GM21515 (cell line): Measurements from ENCODE around the gene TUBA1C.
"Not testable (repeated sequence)": the region's sequence is repeated elsewhere in the genome, so short reads cannot be mapped to it uniquely, and the experiment has no call there.

Experiments
- ATAC-seq: cut with Tn5 transposase; IDR thresholded peaks from one replicate; pipeline ENCODE4 v1.9.1; 2021; ENCODE audit not compliant: unreplicated experiment

TUBA1C gene

DNA sequence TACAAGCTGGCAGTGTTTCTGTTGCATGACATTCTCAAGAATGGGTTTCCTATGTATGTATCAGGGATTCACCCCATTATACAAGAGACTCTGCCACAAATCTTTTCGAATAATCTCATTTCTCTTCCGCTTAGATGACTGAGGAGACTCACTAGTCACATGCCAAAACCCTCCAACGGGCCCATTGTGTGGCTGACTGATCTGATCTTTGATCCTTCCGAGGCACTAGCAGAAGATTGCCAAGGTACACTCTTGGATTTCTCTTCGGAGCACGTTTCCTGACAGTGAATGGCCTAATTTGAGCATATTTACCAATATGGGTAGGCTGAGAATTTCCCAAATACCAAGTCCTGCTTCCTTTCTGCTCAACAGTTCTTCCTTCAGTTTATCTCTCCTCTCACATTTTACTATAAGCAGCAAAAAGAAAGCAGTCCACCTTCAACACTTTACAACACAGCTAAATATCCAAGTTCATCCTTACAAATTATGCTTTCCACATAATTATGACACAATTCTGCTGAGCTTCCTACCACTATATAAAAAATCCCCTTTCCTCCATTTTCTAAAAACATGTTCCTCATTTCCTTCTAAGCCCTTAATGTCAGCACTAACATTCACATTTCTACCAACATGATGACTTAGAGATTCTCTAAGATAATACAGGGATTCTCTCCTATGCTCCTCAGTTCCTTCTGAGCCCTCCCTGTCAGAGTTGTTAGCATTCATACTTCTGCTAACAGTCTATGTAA, 41.1 kb downstream of the TUBA1C start:
- ATAC-seq = no peak

DNA sequence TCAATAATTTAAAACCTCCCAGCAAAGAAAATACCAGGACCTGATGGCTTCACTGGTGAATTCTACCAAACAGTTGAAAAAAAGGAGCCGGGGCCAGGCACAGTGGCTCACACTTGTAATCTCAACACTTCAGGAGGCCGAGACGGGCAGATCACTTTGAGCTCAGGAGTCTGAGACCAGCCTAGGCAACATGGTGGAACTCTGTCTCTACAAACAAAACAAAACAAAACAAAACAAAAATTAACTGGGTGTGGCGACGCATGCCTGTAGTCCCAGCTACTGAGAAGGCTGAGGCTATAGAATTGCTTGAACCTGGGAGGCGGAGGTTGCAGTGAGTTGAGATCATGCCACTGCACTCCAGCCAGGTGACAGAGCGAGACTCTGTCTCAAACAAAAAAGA, 44.5 kb downstream of the TUBA1C start:
- no peak for ATAC-seq

- ATAC-seq = not testable (repeated sequence)
Measured at GRCh38 chr12:49310451-49311000, 45.6 kb downstream of the TUBA1C start.

GRCh38 chr12:49314811-49315210, 49.9 kb downstream of the TUBA1C start:
- no peak for ATAC-seq

- not testable (repeated sequence) for ATAC-seq
Measured at GRCh38 chr12:49317118-49317517, 52.2 kb downstream of the TUBA1C start.

- ATAC-seq = not testable (repeated sequence)
Measured at GRCh38 chr12:49320411-49321103, 55.7 kb downstream of the TUBA1C start.

GRCh38 chr12:49322367-49322707, 57.5 kb downstream of the TUBA1C start:
- ATAC-seq = no peak

GRCh38 chr12:49322708-49323523, 58.0 kb downstream of the TUBA1C start, which contains the start of gene TROAP:
TSS of gene TROAP (plus strand) at chr12:49323255. CDS start at chr12:49323609, 354 bp downstream.
- peak; percentile 97 for ATAC-seq

DNA sequence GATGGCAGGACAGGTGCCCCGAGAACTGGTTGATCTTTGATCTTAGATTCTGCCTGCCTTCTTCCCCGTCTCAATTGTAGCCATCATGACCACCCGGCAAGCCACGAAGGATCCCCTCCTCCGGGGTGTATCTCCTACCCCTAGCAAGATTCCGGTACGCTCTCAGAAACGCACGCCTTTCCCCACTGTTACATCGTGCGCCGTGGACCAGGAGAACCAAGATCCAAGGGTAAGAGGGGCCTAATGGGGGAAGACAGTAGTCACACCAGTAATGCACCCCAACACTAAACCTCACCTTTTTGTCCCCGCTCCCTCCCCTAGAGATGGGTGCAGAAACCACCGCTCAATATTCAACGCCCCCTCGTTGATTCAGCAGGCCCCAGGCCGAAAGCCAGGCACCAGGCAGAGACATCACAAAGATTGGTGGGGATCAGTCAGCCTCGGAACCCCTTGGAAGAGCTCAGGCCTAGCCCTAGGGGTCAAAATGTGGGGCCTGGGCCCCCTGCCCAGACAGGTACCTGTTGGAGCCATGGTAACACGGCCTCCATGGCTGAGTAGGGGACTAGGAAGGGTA, 58.7 kb downstream of the TUBA1C start:
- ATAC-seq = no peak
